ENCODE measurements around the gene DPP4. TPM values are rescaled to one million over a fixed set of nuclear protein-coding genes. Genes with fewer than 3 reads are reported as not detected.

The DPP4 gene
- total RNA-seq, 1 experiment from 2014 or later = 2.8 TPM

- H3K27ac Mint-ChIP-seq = peak overlapping the region in 1 of 3 experiments; percentile 48; a peak in 1 of 7 replicates
- Histone ChIP-seq H3K14ac (ENCODE audit: insufficient read depth, low read length) (no peak overlapping the region), H3K9me3 (ENCODE audit: control insufficient read depth, low read depth, low read length) (no peaks in the 10 kb centered on the region), H3K56ac (ENCODE audit: insufficient read length, low read depth, low read length) (no peak overlapping the region), H2BK15ac (ENCODE audit: low read depth, low read length) (no peak overlapping the region), H3T11ph (ENCODE audit: low read length) (no peak overlapping the region), H4K8ac (replicated peaks; ENCODE audit: insufficient read length, low read depth, low read length) (no peak overlapping the region), H3K9ac (ENCODE audit: extremely low read depth, insufficient read length, low read length) (no peak overlapping the region), H2BK12ac (ENCODE audit: insufficient read length, low read depth, low read length) (no peak overlapping the region), H3K18ac (ENCODE audit: insufficient read length, low read depth, low read length) (no peak overlapping the region), H4K20me1 (ENCODE audit: control insufficient read depth, insufficient read depth, insufficient read length) (no peaks in the 10 kb centered on the region), H4K91ac (ENCODE audit: insufficient read length, low read depth, low read length) (no peak overlapping the region), H2AK5ac (ENCODE audit: insufficient read length, low read length) (no peak overlapping the region), H2BK5ac (ENCODE audit: insufficient read length, low read length) (no peak overlapping the region), H2BK20ac (ENCODE audit: low read depth, low read length, poor library complexity, severe bottlenecking) (no peak overlapping the region), H2BK120ac (ENCODE audit: low read depth, low read length, poor library complexity, severe bottlenecking) (no peak overlapping the region), H3K23ac (ENCODE audit: insufficient read length, low read depth, low read length) (no peak overlapping the region), H3K79me1 (ENCODE audit: insufficient read depth, low read depth, low read length, poor library complexity, severe bottlenecking) (no peaks in the 10 kb centered on the region), H3K4me1 (ENCODE audit: insufficient read depth, low read length) (no peaks in the 10 kb centered on the region), H3K79me2 (ENCODE audit: insufficient read depth, low read length) (no peaks in the 10 kb centered on the region), H3K27me3 (ENCODE audit: insufficient read depth, low read length) (no peaks in the 10 kb centered on the region), H3K4me2 (ENCODE audit: insufficient read depth, insufficient read length, low read length) (no peak overlapping the region), H3K27ac (ENCODE audit: insufficient read length, low read depth, low read length) (no peak overlapping the region), H4K5ac (ENCODE audit: insufficient read length, low read depth, low read length) (no peak overlapping the region), H2AFZ (ENCODE audit: low read length) (no peak overlapping the region), H3K23me2 (ENCODE audit: insufficient read length, low read depth, low read length, poor library complexity, severe bottlenecking) (no peaks in the 10 kb centered on the region), H3K4ac (ENCODE audit: low read depth, low read length) (no peak overlapping the region)
- H3K4me3 Mint-ChIP-seq = no peak overlapping the region
- no peak for DNase-seq
- H3K4me1 Mint-ChIP-seq = peaks cover 10 to 22% of the 10 kb centered on the region in 2 experiments
- no peak for TF ChIP-seq CTCF (conservative IDR thresholded peaks at IDR 0.05)
- H3K27me3 Mint-ChIP-seq (ENCODE audit: low read depth) = no peaks in the 10 kb centered on the region
- WGBS (ENCODE audit: extremely low coverage, insufficient read length, low lambda C conversion rate) = no CpG with 5 or more reads among the region's 8 CpGs
- peaks cover 6 to 17% (median 9%) of the 10 kb centered on the region in 3 experiments for H3K36me3 Mint-ChIP-seq (ENCODE audit: insufficient read depth in 1 of 3, low read depth in 3 of 3)
- peaks cover 7 to 11% of the 10 kb centered on the region in 2 experiments for H3K9me3 Mint-ChIP-seq
Observed at GRCh38 chr2:162058973-162059668, 14.9 kb downstream of the DPP4 start.

All from H9 (cell line).